DMS114 treated with DMSO at 0.1 percent for 48 hours (cell line): Measurements from ENCODE around the gene BAX.

Source experiments
- DNase-seq: peaks from one replicate; lab custom pipeline; 2025; ENCODE audit not compliant: unreplicated experiment; lab: John Stamatoyannopoulos, UW

The BAX gene

GRCh38 chr19:48982280-48982679 lies 27.6 kb downstream of the BAX start:
- DNase-seq = no peak

GRCh38 chr19:48985711-48986110 lies 31.0 kb downstream of the BAX start:
- DNase-seq = no peak

GRCh38 chr19:48986211-48986610 lies 31.5 kb downstream of the BAX start:
- no peak for DNase-seq

- no peak for DNase-seq
Measured at GRCh38 chr19:48987323-48987722, 32.6 kb downstream of the BAX start.

- no peak for DNase-seq
Measured at GRCh38 chr19:48988286-48988685, 33.6 kb downstream of the BAX start.

GRCh38 chr19:48988860-48989259 lies 34.2 kb downstream of the BAX start:
- DNase-seq = no peak

GRCh38 chr19:48989701-48990291 lies 35.1 kb downstream of the BAX start:
- no peak for DNase-seq

GRCh38 chr19:48990400-48990799 lies 35.7 kb downstream of the BAX start:
- DNase-seq = no peak

GRCh38 chr19:48991011-48991609 lies 36.4 kb downstream of the BAX start:
- no peak for DNase-seq

- DNase-seq = peak; percentile 7
Measured at GRCh38 chr19:48991873-48992580, 37.4 kb downstream of the BAX start.

- no peak for DNase-seq
Measured at GRCh38 chr19:48992581-48993174, 38.0 kb downstream of the BAX start.

- DNase-seq = peak; percentile 93
Measured at GRCh38 chr19:48993175-48994034, 38.7 kb downstream of the BAX start, which contains the start of the genes GYS1 and RUVBL2. Gene GYS1, minus strand, starts transcription at chr19:48993309. Its CDS starts 197 bp downstream, at chr19:48993112. Gene RUVBL2, plus strand, starts transcription at chr19:48993887. Its CDS starts 25 bp downstream, at chr19:48993912.

GRCh38 chr19:48994035-48994386 lies 39.3 kb downstream of the BAX start:
- DNase-seq = no peak

- peak; percentile 10 for DNase-seq
Measured at GRCh38 chr19:48997972-48998371, 43.3 kb downstream of the BAX start.

- peak; percentile 30 for DNase-seq
Measured at GRCh38 chr19:48999481-49000325, 45.0 kb downstream of the BAX start.

- DNase-seq = no peak
Measured at GRCh38 chr19:49004133-49004532, 49.5 kb downstream of the BAX start.

GRCh38 chr19:49004964-49005614 lies 50.4 kb downstream of the BAX start:
- no peak for DNase-seq

- no peak for DNase-seq
Measured at GRCh38 chr19:49006905-49007304, 52.2 kb downstream of the BAX start.

- no peak for DNase-seq
Measured at GRCh38 chr19:49009828-49010227, 55.2 kb downstream of the BAX start.

GRCh38 chr19:49010453-49010852 lies 55.8 kb downstream of the BAX start:
- no peak for DNase-seq
